ENCODE results near the gene SLC13A4.

Gene SLC13A4

GRCh38 chr7:135719688-135720087, 8.3 kb downstream of the SLC13A4 start:
- no peak overlapping the region for H3K4me3 ChIP-seq (ENCODE audit: low read length)
- TF ChIP-seq CTCF (IDR thresholded peaks at IDR 0.05; ENCODE audit: insufficient read depth, low read depth, low read length, missing control alignments), result no peak
- no peak for DNase-seq (ENCODE audit: low read depth)

GRCh38 chr7:135718794-135719437, 9.1 kb downstream of the SLC13A4 start:
- TF ChIP-seq CTCF (IDR thresholded peaks at IDR 0.05; ENCODE audit: insufficient read depth, low read depth, low read length, missing control alignments), result no peak
- H3K4me3 ChIP-seq (ENCODE audit: low read length), result no peak overlapping the region
- DNase-seq (ENCODE audit: low read depth), result no peak

GRCh38 chr7:135718219-135718618, 9.8 kb downstream of the SLC13A4 start:
- no peak overlapping the region for H3K4me3 ChIP-seq (ENCODE audit: low read length)
- no peak for TF ChIP-seq CTCF (IDR thresholded peaks at IDR 0.05; ENCODE audit: insufficient read depth, low read depth, low read length, missing control alignments)
- no peak for DNase-seq (ENCODE audit: low read depth)

- no peak overlapping the region for H3K4me3 ChIP-seq (ENCODE audit: low read length)
- no peak for DNase-seq (ENCODE audit: low read depth)
- no peak for TF ChIP-seq CTCF (IDR thresholded peaks at IDR 0.05; ENCODE audit: insufficient read depth, low read depth, low read length, missing control alignments)
Observed at GRCh38 chr7:135717693-135718092, 10.3 kb downstream of the SLC13A4 start.

GRCh38 chr7:135716677-135717238, 11.2 kb downstream of the SLC13A4 start:
- peak; percentile 61 for DNase-seq (ENCODE audit: low read depth)
- no peak overlapping the region for H3K4me3 ChIP-seq (ENCODE audit: low read length)
- TF ChIP-seq CTCF (IDR thresholded peaks at IDR 0.05; ENCODE audit: insufficient read depth, low read depth, low read length, missing control alignments), result no peak

GRCh38 chr7:135715673-135716072, 12.3 kb downstream of the SLC13A4 start:
- DNase-seq (ENCODE audit: low read depth), result no peak
- no peak overlapping the region for H3K4me3 ChIP-seq (ENCODE audit: low read length)
- TF ChIP-seq CTCF (IDR thresholded peaks at IDR 0.05; ENCODE audit: insufficient read depth, low read depth, low read length, missing control alignments), result no peak

GRCh38 chr7:135715055-135715522, 12.9 kb downstream of the SLC13A4 start:
- DNase-seq (ENCODE audit: low read depth), result no peak
- TF ChIP-seq CTCF (IDR thresholded peaks at IDR 0.05; ENCODE audit: insufficient read depth, low read depth, low read length, missing control alignments), result no peak
- no peak overlapping the region for H3K4me3 ChIP-seq (ENCODE audit: low read length)
